Activated naive CD8-positive, alpha-beta T cell treated with anti-CD3 and anti-CD28 coated beads, Interleukin-2, amount 50 U/mL, for 16 hours (primary cell): ENCODE measurements around the gene GSTP1.
"Not testable (repeated sequence)": the region's sequence is repeated elsewhere in the genome, so short reads cannot be mapped to it uniquely, and the experiment has no call there.

Experiments used
- DNase-seq: peaks from one replicate; pipeline ENCODE4 v3.0.0-alpha.2; 2020; ENCODE audit warnings: low read depth, low spot score

The GSTP1 gene

DNA sequence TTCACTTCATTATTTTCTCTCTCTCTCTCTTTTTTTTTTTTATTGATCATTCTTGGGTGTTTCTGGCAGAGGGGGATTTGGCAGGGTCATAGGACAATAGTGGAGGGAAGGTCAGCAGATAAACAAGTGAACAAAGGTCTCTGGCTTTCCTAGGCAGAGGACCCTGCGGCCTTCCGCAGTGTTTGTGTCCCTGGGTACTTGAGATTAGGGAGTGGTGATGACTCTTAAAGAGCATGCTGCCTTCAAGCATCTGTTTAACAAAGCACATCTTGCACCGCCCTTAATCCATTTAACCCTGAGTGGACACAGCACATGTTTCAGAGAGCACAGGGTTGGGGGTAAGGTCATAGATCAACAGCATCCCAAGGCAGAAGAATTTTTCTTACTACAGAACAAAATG, 13.8 kb downstream of the GSTP1 start:
- not testable (repeated sequence) for DNase-seq

DNA sequence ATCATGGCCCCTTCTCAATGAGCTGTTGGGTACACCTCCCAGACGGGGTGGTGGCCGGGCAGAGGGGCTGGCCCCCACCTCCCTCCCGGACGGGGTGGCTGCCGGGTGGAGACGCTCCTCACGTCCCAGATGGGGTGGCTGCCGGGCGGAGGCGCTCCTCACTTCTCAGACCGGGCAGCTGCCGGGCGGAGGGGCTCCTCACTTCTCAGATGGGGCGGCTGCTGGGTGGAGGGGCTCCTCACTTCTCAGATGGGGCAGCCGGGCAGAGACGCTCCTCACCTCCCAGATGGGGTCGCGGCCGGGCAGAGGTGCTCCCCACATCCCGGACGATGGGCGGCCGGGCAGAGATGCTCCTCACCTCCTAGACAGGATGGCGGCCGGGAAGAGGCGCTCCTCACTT, 14.4 kb downstream of the GSTP1 start:
- DNase-seq = not testable (repeated sequence)

DNA sequence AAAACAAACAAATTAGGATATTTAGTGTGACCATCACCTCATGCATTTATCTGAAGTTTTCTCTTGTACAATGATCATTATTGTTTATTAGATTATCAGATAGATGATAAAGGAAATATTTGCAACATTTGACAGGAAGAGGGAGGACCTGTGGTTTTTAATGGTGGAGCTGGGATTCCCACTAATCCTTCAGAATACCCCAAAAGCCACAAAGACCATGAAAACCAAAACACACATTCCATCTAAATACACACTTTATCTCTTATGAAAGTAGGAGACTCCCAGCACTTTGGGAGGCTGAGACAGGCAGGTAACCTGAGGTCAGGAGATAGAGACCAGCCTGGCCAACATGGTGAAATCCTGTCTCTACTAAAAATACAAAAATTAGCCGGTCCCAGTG, 15.5 kb downstream of the GSTP1 start:
- DNase-seq = no peak

DNA sequence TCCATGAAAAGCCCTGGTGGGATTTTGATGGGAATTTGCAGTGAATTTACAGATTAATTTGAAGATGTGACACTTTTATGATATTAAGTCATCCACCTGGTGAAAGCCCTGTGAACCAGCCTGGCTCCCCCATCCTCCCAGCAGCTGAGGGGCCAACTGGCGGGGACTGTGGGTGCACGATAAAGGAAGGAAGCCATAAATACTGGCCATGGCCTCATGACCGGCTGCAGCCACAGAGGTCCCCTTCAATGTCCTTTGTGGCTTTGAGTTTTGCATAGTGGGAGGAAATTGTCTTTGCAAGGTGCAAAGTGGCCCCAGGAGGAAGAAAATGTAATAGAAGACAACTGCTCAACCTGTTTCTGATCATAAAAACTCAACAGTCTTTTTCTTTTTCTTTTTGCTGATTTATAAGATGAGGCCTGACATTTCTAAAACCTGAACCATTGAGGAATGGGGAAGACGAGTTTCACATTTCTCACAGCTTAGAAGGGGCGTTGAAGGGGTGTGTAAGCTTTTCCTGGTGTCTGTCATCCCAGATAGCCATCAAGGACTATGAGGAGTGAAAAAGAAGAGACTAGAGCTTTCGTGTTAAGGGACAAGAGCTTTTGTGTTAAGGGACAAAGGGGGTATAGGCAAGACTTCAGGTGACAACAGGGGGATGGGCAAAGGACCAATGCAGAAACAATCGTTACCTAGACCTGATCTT, 16.9 kb downstream of the GSTP1 start:
- no peak for DNase-seq

DNA sequence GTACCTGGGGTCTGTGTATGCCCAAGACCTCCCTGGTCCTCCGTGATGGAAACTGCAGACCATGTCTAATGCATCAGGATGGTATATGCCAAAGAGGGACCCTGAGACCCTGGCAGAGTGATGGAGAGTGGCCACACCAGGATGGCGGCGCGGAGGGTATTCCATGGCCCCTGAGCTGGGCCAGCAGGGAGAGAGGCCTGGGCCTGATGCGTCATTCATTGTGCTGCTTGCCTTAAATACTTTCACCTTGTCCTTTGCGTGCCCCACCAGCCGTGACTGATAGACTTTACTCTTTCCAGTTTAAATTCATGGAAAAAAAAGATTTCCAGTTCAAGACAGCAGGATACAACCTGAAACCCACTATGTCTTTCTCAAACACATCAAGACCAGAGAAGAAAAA, 17.5 kb downstream of the GSTP1 start:
- DNase-seq = no peak

DNA sequence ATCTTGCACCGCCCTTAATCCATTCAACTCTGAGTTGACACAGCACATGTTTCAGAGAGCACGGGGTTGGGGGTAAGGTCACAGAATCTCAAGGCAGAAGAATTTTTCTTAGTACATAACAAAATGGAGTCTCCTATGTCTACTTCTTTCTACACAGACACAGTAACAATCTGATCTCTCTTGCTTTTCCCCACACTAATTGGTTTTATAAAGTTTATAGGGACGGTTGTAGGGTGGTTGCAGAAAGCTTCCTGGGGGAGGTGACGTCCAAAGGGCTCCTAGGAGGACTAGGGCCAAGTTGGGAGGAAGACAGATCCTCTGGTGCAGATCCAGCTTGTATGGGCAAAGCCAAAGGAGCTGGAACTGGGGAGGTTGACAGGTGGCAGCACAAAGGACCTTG, 20.5 kb downstream of the GSTP1 start:
- not testable (repeated sequence) for DNase-seq

DNA sequence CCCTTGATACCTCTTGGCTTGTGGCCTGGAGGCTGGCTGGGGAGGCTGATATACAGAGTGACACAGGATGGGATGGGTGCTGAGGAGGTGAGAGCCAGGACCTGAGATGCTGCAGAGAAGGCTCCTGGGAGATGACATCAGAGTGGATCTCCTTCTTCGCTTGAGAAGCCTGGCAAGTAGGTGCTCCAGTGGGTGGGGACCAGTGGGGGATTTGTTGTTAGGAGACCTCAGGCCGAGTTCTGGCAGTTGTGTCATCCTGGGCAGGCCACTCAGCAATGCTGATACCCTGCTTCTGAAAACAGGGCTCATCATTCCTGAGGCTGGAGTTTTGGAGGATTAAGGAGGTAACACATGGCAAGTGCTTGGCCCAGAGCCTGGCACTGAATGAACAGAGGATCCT, 21.2 kb downstream of the GSTP1 start:
- DNase-seq = no peak

DNA sequence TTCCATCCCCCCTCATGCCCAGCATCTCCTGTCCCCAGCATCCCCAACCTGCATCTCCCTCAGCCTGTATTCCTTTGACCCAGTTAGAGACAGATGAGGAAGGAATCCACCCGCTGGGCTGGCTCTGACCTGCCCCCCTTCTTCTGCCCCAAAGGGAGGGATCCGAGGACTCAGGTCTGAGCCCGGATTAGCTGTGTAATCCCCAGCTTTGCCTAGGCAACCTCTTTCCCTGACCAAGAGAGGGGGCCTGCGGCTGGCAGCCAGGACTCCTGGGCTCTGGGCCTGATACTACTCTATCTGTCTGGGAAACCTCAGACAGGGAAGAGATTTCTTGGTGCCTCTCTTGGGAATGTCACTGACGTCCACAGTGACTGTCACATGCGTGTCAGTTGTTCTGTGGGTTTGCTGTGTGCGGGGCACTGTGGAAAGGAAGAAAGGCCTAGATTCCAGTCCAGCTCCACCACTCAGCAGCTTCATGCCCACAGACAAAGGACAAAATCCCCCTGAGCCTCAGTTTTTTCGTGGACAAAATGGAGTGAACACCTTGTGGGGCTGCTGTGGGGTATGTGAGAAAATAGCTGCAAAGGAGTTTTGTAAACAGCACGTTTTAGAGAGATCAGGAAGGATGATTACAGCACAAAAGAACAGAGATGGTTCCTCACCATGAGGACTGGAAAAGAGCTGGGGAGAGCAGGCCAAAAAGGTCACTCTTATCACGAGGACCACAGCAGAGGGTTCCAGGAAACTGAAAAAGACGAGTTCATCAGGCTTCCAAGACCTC, 21.8 kb downstream of the GSTP1 start:
- DNase-seq = no peak

DNA sequence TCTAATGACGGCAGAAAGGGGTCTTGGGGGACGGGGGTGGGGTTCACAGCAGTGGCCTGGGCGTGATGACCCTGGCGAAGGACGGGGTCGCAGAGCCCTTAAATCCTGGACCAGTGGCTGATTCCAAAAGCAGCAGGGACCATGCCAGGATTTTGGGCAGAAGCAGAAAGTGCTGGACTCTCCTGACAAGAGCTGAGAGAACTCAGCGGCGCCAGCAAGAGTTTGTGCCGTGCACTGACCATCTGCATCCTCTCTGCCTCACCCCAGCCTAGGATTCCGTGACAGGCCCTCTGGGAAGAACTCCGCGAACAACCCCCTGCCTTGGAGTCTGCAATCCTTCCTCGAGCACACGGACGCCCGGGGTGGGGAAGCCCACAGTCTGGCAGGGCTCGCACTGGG, 22.5 kb downstream of the GSTP1 start:
- DNase-seq = no peak

DNA sequence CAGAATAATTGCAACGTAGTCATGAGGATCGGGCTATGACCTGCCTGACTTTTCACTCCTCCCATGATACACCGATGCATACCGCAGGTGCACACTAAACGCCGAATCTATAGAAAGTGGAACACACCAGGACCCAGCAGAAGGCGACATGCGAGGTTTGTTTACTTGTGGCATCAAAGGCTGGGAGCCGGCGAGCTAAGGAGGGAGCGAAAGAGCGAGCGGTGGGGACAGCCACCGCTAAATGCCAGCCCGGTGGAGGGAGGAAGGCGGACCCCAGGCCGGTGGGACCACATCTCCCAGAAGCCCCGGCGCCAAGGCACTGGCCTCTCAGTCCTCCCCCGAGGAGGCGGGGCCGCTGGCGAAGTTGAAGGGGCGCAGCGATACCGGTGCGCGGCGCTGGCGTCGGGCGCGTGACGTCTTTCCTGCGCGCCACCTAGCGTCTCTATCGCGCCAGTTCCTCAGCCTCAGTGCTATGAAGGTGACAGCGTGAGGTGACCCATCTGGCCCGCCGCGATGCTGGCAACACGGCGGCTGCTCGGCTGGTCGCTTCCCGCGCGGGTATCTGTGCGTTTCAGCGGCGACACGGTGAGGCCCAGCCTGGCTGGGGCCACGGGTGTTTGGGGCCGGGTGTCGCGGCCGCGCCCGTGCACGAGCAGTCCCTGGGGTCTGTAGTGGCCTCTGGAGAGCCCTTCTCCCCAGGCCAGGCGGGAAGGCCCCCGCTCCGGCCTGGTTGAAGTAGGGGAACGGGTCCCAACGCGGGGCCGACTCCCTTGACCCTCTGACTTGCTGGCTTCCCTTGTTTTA, 23.1 kb downstream of the GSTP1 start, which contains the start of gene NDUFV1:
TSS of gene NDUFV1 (plus strand) at position 445 of the 804 bp plus-strand sequence. CDS start at position 514, 69 bp downstream.
- DNase-seq = peak; percentile 93

DNA sequence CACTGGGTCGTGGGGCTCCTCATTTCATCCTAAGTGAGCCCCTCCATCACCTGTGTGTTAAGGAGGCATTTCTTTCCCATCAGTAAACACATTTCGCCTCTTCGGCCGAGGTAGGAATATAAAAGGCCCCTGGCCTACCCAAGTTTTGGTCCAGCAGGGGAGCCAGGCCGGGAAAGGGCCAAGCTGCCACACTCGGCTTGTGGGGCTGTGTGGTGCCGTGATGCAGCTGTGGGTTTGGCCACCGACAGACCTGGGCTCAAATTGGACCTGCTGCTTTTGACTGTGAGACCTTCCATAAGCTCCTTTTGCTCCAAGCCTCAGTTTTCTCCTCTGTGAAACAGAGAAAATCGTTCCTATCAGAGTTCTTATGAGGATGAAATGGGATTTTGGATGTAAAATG, 23.9 kb downstream of the GSTP1 start:
- no peak for DNase-seq

DNA sequence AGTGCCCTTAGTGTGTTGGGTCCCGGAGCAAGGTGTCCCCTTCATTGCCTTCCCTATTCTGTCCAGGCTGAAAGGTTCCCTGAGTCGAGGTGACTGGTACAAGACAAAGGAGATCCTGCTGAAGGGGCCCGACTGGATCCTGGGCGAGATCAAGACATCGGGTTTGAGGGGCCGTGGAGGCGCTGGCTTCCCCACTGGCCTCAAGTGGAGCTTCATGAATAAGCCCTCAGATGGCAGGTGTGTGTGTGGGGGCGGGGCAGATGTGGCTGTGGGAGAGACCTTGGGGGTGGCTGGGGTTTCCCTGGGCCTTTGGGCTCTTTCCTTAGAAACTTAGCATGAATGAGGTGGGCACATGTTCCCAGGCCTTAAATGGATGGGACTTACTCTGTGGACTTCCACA, 24.9 kb downstream of the GSTP1 start:
- DNase-seq = no peak

DNA sequence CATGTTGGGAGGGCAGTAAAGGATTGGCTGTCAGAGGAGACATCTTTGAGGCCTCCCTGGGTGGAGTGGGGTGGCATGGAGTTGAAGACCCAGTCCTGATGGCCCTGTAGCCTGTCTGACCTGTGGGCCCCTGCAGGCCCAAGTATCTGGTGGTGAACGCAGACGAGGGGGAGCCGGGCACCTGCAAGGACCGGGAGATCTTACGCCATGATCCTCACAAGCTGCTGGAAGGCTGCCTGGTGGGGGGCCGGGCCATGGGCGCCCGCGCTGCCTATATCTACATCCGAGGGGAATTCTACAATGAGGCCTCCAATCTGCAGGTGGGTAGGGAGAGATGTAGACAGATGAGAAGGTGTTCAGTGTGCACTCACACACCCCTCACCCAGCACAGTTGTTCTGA, 25.7 kb downstream of the GSTP1 start:
- DNase-seq = no peak

DNA sequence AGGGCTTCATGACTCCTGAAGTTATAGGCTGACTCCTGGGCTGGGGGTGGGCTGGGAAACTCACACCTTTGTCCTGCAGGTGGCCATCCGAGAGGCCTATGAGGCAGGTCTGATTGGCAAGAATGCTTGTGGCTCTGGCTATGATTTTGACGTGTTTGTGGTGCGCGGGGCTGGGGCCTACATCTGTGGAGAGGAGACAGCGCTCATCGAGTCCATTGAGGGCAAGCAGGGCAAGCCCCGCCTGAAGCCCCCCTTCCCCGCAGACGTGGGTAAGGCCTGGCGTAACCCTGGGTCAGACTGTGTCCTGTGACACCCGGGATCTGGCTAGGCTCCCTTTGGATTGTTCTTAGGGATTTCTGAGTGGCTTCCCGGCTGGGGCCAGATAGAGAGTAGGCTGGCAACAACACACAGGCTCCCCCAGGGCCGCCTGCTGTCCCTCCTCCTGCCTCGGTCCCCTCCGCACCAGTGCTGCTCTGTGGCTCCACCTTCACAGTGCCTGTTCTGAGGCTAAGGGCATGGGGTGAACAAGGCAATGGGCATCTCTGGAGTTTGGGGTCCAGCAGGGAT, 26.8 kb downstream of the GSTP1 start:
- no peak for DNase-seq

DNA sequence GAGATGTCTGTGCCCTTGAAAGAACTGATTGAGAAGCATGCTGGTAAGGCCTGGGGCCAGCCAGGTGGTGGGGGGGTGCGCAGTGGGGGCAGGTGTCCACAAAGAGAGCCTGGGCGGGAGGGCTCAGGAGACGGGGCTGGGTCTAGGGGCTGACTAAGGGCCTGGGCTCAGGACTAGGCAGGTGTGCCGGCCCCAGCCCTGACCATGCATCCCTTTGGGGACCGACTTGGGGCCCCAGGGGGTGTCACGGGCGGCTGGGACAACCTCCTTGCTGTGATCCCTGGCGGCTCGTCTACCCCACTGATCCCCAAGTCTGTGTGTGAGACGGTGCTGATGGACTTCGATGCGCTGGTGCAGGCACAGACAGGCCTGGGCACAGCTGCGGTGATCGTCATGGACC, 27.6 kb downstream of the GSTP1 start:
- no peak for DNase-seq

DNA sequence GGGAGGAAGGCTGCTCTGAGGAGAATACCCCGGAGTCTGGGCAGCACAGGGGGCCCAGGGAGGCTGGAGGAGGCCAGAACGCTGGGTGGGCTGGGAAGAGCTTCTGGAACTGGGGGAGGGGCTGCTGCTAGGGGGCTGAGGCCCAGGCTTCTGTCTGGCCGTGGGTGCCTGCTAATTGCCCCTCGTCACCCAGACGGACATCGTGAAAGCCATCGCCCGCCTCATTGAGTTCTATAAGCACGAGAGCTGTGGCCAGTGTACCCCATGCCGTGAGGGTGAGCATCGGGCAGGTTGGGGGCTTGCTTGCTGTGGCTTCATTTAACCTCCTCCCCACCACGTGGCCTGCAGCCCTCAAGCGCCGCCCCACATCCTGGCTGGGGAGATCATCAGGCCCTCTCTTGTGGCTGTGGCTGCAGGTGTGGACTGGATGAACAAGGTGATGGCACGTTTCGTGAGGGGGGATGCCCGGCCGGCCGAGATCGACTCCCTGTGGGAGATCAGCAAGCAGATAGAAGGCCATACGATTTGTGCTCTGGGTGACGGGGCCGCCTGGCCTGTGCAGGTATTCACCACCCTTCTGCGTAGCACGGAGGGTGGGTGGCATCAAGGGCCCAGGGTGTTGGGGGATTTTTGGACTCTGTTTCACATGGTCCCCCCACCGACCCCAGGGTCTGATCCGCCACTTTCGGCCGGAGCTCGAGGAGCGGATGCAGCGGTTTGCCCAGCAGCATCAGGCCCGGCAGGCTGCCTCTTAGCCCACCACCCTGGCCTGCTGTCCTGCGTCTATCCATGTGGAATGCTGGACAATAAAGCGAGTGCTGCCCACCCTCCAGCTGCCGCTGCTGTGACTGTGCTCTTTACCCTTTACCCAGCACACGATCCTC, 28.3 kb downstream of the GSTP1 start:
- DNase-seq = no peak

DNA sequence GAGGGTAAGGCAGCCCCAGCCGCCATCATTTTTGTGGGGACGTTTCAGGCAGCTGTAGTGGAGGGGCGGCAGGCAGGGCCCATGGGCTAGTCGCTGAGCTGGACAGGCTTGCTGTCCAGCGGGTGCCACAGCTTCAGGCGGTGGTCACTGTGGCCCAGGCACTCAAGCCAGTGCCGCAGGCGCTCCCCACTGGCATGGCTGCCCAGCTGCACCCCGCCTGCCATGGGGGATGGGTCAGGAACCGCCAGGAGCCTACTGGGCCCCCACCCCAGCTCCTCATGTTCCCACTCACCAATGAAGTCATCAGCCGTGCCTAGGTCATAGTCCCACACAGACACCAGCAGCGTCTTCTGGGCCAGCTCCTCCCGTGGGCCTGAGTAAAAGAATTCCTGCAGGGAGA, 29.1 kb downstream of the GSTP1 start:
- DNase-seq = no peak

DNA sequence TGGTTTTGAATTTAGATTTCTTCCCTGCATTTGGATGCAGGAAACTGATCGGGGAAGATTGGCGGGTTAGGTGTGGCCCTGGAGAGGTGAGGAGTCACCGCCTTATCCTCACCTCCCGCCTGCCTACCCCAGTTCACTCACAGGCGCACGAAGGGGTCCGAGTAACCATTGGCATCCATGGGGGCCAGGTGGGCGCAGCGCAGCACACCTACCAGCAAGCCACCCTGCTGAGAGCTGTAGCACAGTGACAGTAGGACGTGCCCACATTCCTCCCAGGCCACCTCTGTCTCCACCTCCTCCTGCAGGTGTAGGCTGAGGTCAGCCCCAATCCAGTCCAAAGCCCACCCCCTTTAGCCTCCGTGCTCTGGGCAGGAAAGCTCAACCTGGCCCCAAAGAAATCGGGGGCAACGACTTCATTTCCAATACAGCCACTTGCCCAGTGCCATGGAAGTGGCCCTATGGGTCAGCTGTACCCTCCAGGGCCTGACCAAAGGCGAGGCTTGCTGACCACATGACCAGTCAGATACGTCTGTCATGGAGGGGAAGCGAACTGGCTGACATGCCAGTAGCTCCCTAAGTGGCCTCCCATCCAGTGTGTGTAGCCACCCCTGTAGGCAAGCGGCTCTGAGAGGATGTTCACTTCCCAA, 29.8 kb downstream of the GSTP1 start:
- no peak for DNase-seq

DNA sequence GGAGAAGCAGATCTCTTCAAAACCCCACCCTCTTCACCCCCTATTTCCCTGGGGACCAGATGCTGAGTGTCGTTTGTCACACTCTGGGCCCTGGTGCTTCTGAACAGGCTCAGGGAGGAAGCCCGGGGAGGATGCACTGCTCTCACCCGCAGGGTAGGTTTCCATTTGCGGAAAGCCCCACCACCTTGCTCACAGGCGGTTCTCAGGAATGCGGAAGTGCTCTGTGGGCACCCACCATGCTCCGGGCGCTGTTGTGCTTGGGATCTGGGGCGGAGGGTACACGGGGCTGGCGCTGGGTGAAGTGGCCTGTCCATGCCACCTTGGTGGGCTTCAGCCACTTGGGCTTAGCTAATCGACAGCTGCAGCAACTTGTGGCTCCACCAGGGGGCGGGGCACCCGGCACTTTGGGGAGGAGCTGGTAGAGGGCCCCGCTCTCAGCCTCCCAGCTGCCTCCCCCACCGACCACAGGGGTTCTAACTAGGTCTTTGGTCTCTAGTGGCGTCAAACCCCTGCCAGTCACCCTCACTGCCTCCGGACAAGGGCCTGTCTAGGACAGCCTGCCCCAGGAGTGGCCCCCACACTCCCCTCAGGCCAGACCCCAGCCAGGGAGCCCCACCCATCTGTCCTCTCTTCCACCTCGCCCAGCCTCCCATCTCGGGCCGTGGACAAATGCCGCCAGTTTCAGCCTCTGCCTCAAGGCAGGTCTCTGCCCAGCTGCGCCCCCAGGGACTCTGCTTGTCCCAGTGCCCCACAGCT, 30.5 kb downstream of the GSTP1 start:
- peak; percentile 54 for DNase-seq
